Stimulated activated CD4-positive, alpha-beta T cell treated with anti-CD3 and anti-CD28 coated beads, Interleukin-1b, Interleukin-23, amount 100 ng/mL, for 4 hours (primary cell): Measurements from ENCODE around the gene TNIP1.

Source experiments
- DNase-seq, 2 donors: peaks; one replicate each; pipeline ENCODE4 v3.0.0-alpha.2; 2020; ENCODE audit warnings: low read depth in 2 of 2

TNIP1 gene

GRCh38 chr5:151106043-151106442 lies 25.2 kb upstream of the TNIP1 start:
- DNase-seq, result no peak

GRCh38 chr5:151105561-151105960 lies 24.7 kb upstream of the TNIP1 start:
- DNase-seq, result no peak

- DNase-seq, result no peak
Measured at GRCh38 chr5:151104795-151105194, 24.0 kb upstream of the TNIP1 start.

DNA sequence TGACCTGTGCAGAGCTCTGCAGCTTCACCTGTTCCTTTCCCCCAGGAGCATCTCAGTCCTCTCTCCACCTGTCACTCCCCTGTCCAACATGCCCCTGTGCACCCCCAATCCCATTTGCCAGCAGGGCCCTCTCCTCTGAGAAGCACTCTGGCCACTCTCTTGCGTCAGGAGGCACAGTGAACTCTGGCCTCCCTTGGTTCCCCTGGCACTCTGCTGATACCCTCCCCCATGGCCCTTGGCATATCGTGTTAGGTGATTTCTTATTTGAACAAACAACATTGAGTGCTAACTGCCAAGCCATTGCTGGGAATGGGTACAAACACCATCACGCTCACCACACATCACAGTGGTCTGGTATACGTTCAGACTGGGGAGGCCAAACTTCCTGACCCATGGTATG lies 20.9 kb upstream of the TNIP1 start:
- no peak for DNase-seq

- DNase-seq, result no peak
Measured at GRCh38 chr5:151101151-151101550, 20.3 kb upstream of the TNIP1 start.

- DNase-seq, result no peak
Measured at GRCh38 chr5:151100681-151101080, 19.8 kb upstream of the TNIP1 start.

DNA sequence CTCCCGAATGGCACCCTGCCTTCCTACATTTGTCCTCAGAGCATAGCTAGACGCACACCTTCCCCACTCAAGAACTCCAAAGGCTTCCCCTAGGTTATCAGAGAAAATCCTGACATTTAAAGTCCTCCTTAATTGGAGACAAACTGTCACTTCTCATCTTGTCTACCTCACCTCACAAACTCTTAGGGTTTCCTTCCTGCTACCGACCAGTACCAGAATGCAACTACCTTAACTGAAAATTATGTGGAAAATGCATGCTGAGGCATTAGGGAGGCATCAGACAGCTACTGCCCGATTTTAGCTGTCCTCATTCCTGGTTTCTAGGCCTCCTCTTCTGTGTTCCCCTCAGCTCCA lies 17.9 kb upstream of the TNIP1 start:
- no peak for DNase-seq

GRCh38 chr5:151097820-151098767 lies 17.3 kb upstream of the TNIP1 start:
- DNase-seq, result no peak

DNA sequence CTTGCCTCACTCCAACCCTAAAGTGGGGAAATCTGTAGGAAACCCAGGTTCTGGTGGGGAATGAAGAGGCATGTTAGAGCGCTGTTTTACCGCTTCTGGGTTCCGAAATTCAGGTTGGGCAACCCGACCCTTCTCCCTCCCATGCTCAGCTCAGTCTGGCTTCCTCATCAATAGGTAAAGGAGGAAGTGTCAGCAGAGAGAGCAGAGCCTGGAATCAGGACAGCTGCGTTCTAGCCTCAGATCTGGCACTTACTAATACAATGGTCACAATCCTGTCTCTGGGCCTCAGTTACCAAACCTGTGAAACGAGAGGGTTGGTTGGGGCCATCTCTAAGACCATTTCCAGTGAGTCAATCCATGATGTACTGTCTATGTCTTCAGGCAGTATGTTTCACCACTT lies 16.2 kb upstream of the TNIP1 start:
- no peak for DNase-seq

DNA sequence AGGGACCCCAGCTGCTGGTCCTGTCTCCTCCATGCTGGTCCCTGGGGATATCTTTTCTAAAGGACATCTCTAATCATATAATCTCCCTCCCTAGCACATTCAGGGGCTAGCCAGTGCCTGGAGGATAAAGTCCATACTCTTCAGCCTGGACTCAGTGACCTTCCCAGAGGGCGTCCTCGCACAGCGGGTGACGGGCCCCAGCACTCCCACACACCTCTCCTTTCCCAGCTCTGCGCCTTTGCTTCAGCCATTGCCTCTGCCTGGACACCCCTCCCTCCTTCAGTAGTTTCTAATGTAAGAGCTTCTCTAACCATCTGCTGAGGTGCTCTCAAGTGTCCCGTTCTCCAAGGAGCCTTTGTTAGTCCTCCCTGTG lies 15.2 kb upstream of the TNIP1 start:
- no peak for DNase-seq

GRCh38 chr5:151095341-151096000 lies 14.6 kb upstream of the TNIP1 start:
- DNase-seq, result no peak

- no peak for DNase-seq
Measured at GRCh38 chr5:151094852-151095245, 14.0 kb upstream of the TNIP1 start.

DNA sequence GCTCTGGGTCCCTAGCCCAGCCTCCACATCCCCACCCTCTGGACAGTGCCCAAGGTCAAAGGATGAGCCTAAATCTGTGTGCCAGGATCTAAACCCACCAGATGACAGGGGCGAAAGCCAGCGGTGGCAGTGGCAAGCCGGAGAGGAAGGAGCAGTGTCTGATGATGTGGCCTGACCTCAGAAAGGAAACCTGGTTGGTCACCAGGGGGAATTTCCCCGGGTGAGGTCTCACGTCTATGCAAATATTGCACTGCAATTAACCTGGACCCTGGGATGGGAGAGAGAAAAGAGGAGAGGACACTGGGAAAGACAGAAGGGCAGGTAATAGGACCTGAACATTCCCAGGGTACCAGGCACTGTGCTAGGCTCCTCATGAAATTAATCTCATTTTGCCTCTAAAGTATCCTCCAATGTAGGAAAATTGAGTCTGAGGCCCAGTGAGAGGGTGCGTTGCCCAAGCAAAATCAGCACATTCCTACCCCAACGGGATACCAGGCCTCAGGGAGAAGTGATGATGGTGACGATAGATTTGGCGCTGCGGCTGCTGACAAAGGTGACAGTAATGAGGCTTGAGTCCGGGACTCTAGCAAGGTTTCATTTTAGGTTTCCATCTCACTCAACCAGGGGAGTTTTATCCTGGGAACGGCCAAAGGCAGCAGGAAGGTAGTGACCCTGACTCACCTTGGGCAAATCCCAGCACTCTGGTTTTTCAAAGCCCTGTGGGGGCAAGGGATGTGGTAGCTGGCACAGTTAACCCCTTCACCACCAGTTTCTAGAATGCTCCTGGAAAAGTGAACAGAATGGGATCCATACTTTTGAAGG lies 13.4 kb upstream of the TNIP1 start:
- peak in 1 of 2 donors; percentile 18 for DNase-seq

DNA sequence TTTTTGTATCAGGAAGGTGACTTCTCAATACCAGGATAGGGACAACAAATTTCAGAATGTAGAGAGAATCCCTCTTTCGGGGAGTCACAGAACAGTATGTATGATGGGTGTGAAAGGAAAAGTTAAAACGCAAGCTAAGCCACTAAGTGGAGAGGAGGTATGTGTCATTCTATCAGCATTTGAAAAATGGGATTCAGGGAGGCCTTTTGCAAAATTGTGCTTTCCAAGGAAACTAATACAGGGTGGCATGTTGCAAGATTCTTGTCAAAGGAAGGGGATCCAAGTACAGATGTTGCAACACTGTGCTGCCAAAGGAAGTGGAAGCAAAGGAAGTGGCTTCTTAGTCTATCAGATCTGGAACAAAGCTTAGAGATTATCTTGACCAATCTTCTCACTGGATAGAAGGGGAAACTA lies 12.6 kb upstream of the TNIP1 start:
- DNase-seq, result no peak

- DNase-seq, result no peak
Measured at GRCh38 chr5:151092762-151093161, 11.9 kb upstream of the TNIP1 start.

- no peak for DNase-seq
Measured at GRCh38 chr5:151089726-151090125, 8.9 kb upstream of the TNIP1 start.

DNA sequence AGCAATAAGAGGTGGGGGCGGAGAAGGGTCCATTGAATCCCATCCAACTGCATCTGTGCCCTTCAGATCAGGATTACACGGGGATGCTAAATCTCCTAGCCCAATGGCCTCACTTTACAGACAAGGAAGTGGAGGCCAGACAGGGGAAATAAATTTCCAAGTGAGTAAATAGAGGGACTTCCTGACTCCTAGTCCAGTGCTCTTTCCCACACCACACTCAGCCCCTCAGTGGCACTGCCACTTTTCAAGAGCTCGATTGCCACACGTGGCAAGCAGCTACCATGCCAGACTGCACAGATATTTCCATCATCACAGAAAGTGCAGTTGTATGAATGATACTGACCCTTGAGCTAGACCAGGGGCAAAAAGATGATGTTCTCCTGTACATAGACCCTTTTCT lies 8.2 kb upstream of the TNIP1 start:
- DNase-seq, result no peak

GRCh38 chr5:151087486-151087885 lies 6.7 kb upstream of the TNIP1 start:
- no peak for DNase-seq

DNA sequence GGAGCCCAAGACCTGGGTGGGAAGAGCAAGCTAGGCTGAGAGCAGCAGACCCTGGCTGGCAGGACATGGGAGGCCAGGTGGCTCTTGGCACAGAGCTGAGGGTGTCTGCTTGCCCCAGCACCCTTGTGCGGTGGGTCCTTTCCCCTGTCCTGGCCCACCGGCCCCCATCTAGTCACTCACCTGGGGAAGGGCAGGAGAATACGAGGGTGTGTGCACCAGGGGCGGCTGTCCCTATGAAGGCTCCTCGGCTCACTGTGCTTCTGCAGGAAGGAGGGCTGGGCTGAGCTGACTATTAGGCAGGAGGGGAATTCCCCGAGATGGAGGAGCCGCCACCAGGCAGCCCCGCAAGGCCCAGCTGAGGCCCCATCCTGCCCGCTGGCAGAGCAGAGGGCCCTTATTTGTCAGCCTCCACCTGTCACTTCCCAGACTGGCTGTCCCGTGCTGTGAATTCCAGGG lies 6.1 kb upstream of the TNIP1 start:
- peak; percentile 51 to 57 for DNase-seq

DNA sequence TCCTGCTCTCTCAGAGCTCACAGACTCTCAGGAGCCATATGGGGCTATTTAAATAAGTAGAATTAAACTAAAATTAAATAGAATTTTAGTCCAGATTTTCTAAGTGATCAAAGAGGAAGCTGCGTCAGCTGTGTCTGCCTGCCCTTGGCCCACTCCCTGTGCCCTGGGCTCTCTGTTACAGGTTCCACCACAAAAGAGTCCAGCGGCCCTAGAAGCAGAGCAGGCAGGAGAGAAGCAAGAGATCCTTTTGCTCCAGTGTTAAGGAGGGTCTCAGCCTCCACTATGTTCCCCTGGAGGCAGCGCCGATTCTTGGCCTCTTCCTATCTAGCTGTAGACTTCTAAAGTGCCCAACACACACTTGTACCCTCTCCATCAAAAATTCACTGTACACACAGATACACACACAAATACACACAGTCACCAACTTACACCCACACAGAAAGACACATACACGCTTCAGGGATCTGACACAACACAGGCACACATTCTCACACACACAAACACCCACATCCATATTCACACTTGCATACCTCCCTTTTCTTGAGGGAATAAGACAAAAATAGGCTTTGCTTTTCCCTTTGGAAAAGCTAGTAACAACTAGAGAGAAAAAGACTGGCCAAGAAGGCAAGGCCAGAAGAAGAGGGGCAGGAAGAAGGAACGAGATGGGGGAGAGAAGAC lies 5.5 kb upstream of the TNIP1 start:
- no peak for DNase-seq

DNA sequence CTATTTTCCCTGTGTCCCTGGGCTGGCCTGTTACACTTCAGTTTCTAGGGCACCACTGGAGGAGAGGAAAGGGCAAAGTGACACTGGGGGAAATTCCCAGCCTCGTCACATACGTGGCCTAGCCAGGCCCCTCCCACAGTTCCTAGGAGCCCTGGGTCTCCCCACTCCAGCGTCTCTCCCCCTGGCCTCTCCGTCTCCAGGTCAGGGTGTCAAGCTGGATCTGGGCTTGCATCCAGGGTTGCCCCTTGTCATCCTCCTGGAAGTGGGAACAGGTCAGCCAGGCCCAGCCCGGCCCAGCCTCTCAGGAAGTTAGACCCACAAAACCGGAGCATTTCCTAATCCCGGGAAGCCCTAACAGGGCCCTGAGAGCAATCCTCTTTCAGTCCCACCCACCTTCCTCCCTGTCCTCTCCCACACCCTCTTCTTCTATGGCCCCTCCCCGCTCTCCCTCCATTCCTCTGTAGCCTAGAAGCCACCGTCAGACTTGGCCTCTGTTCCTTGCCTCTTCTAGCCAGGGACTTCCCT lies 4.7 kb upstream of the TNIP1 start:
- DNase-seq, result no peak

DNA sequence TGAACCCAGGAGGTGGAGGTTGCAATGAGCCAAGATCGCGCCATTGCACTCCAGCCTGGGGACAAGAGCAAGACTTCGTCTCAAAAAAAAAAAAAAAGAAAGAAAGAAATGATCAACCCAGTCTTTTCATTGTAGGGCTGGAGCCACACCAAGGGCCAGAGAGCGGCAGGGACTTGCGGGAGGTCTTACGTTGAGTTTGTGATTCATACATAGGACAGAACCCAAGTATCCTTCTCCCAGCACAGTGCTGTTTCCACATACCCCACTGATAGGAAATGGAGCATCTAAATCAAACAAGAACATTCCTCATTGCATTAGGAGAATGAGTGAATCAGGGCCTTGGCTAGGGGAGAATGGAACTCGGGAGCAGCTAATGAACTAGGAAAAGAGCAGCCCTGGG lies 3.5 kb upstream of the TNIP1 start:
- no peak for DNase-seq
